Peyer's patch (tissue), 4 donors: ENCODE results near the gene UGT1A9. TPM values are rescaled to one million over a fixed set of nuclear protein-coding genes. Genes with fewer than 3 reads are reported as not detected.

Experiments used
- DNase-seq, 3 donors: peaks; one replicate each; pipeline ENCODE4 v3.0.0-alpha.2; 2017 to 2019
- H3K27ac ChIP-seq, 4 donors: fragments of 200-600 bp; sonication (generic); one replicate each; pipeline ENCODE4 v1.5.1; 2016 to 2019
- H3K27me3 ChIP-seq, 2 donors: fragments of 200-600 bp; sonication (generic); one replicate each; pipeline ENCODE4 v1.5.1; 2019
- H3K36me3 ChIP-seq, 3 donors: fragments of 200-600 bp; sonication (generic); one replicate each; pipeline ENCODE4 v1.5.1; 2016 to 2019
- H3K4me1 ChIP-seq, 4 donors: fragments of 200-600 bp; sonication (generic); one replicate each; pipeline ENCODE4 v1.5.1; 2016 to 2019
- H3K4me3 ChIP-seq, 4 donors: fragments of 200-600 bp; sonication (generic); 1 replicate in 3 of 4; 2 replicates in 1 of 4; pipeline ENCODE4 v1.5.1; 2016 to 2019; ENCODE audit warnings: mild to moderate bottlenecking in 1 of 4
- H3K9me3 ChIP-seq, 4 donors: fragments of 200-600 bp; sonication (generic); one replicate each; pipeline ENCODE4 v1.5.1; 2016 to 2019; ENCODE audit warnings: mild to moderate bottlenecking in 1 of 4
- CTCF ChIP-seq, 6 experiments: fragments of 450-650 bp in 4 of 6; fragments of 200-600 bp in 2 of 6; sonication (generic) in 1 of 6; IDR thresholded peaks; one replicate each; pipeline ENCODE4 v1.5.1; 2017 to 2019; ENCODE audit warnings: antibody characterized with exemption in 6 of 6, mild to moderate bottlenecking in 3 of 6, moderate library complexity in 1 of 6
- POLR2A ChIP-seq, 2 donors: fragments of 450-650 bp; IDR thresholded peaks; one replicate each; pipeline ENCODE4 v1.5.1; 2017; ENCODE audit warnings: antibody characterized with exemption in 2 of 2, mild to moderate bottlenecking in 2 of 2, moderate library complexity in 2 of 2
- total RNA-seq, 4 donors: library from RNA; depleted of rRNA; stranded (reverse); fragments of >200 nt; gene quantifications; one replicate each; pipeline ENCODE4 v1.1.0, GENCODE V29; 2016

Gene UGT1A9
- total RNA-seq, 4 donors from 2014 or later, result 4.1 to 17.3 (median 14.1) TPM

GRCh38 chr2:233802132-233802815 lies 130.6 kb downstream of the UGT1A9 start:
- Histone ChIP-seq H3K27ac (no peak overlapping the region), H3K4me1 (no peaks in the 10 kb centered on the region), H3K36me3 (no peaks in the 10 kb centered on the region), H3K4me3 (no peak overlapping the region), H3K27me3 (no peaks in the 10 kb centered on the region), H3K9me3 (no peaks in the 10 kb centered on the region)
- TF ChIP-seq POLR2A (IDR thresholded peaks at IDR 0.05), result no peak
- no peak for TF ChIP-seq CTCF (IDR thresholded peaks at IDR 0.05)
- DNase-seq, result peak in 1 of 3 donors; percentile 20

GRCh38 chr2:233803292-233803911 lies 131.7 kb downstream of the UGT1A9 start:
- no peak overlapping the region for H3K27ac ChIP-seq
- no peaks in the 10 kb centered on the region for H3K4me1 ChIP-seq
- H3K36me3 ChIP-seq, result no peaks in the 10 kb centered on the region
- no peaks in the 10 kb centered on the region for H3K9me3 ChIP-seq
- H3K4me3 ChIP-seq, result no peak overlapping the region
- TF ChIP-seq POLR2A (IDR thresholded peaks at IDR 0.05) (no peak), CTCF (IDR thresholded peaks at IDR 0.05) (no peak)
- DNase-seq, result peak in 1 of 3 donors; percentile 13
- H3K27me3 ChIP-seq, result no peaks in the 10 kb centered on the region

- Histone ChIP-seq H3K4me3 (no peak overlapping the region), H3K4me1 (no peaks in the 10 kb centered on the region), H3K9me3 (no peaks in the 10 kb centered on the region), H3K27ac (no peak overlapping the region), H3K27me3 (no peaks in the 10 kb centered on the region), H3K36me3 (no peaks in the 10 kb centered on the region)
- TF ChIP-seq CTCF (IDR thresholded peaks at IDR 0.05), result no peak
- TF ChIP-seq POLR2A (IDR thresholded peaks at IDR 0.05), result no peak
- DNase-seq, result peak in 2 of 3 donors; percentile 15 to 28
Observed at GRCh38 chr2:233803994-233804393, 132.3 kb downstream of the UGT1A9 start.

GRCh38 chr2:233807215-233807865 lies 135.6 kb downstream of the UGT1A9 start:
- peak in 2 of 6 experiments; percentile 6 to 14 for TF ChIP-seq CTCF (IDR thresholded peaks at IDR 0.05)
- no peak for TF ChIP-seq POLR2A (IDR thresholded peaks at IDR 0.05)
- Histone ChIP-seq H3K4me3 (no peak overlapping the region), H3K9me3 (no peaks in the 10 kb centered on the region), H3K36me3 (no peaks in the 10 kb centered on the region), H3K4me1 (no peaks in the 10 kb centered on the region), H3K27ac (no peak overlapping the region), H3K27me3 (no peaks in the 10 kb centered on the region)
- DNase-seq, result peak in 2 of 3 donors; percentile 35 to 43

GRCh38 chr2:233807966-233808935 lies 136.6 kb downstream of the UGT1A9 start:
- H3K4me3 ChIP-seq, result no peak overlapping the region
- H3K27me3 ChIP-seq, result no peaks in the 10 kb centered on the region
- H3K27ac ChIP-seq, result no peak overlapping the region
- H3K36me3 ChIP-seq, result no peaks in the 10 kb centered on the region
- DNase-seq, result peak in 2 of 3 donors; percentile 24 to 30
- TF ChIP-seq CTCF (IDR thresholded peaks at IDR 0.05) (no peak), POLR2A (IDR thresholded peaks at IDR 0.05) (no peak)
- no peaks in the 10 kb centered on the region for H3K9me3 ChIP-seq
- H3K4me1 ChIP-seq, result no peaks in the 10 kb centered on the region
